RWPE2 (cell line): ENCODE data around the gene NPR1.
A peak's percentile ranks its signal among the peaks of the same experiment; 100 is the strongest.

Experiments
- ATAC-seq: fragments of 200-7000 bp; cut with Tn5 transposase; 3 replicates; pipeline ENCODE4 v1.9.1; 2021; ENCODE audit warnings: low read depth
- DNase-seq: peaks from one replicate; pipeline ENCODE4 v3.0.0-alpha.2; 2020; ENCODE audit warnings: low spot score
- H3K27ac ChIP-seq: fragments of 450-650 bp; 2 replicates; pipeline ENCODE4 v1.5.1; 2017; ENCODE audit warnings: mild to moderate bottlenecking; ENCODE audit not compliant: poor library complexity, severe bottlenecking
- H3K27me3 ChIP-seq: fragments of 250-450 bp; sonication (Bioruptor Pico); 2 replicates; pipeline ENCODE4 v1.5.1; 2021; ENCODE audit warnings: mild to moderate bottlenecking, moderate library complexity; ENCODE audit not compliant: insufficient read depth, poor library complexity, severe bottlenecking
- H3K36me3 ChIP-seq: fragments of 250-450 bp; sonication (Bioruptor Pico); 2 replicates; pipeline ENCODE4 v1.5.1; 2020; ENCODE audit warnings: low read depth, mild to moderate bottlenecking, moderate library complexity
- H3K4me1 ChIP-seq: fragments of 250-450 bp; sonication (Bioruptor Pico); 2 replicates; pipeline ENCODE4 v1.5.1; 2021; ENCODE audit warnings: mild to moderate bottlenecking, moderate library complexity; ENCODE audit not compliant: insufficient read depth, poor library complexity, severe bottlenecking
- H3K4me3 ChIP-seq: fragments of 250-450 bp; sonication (Bioruptor Pico); 2 replicates; pipeline ENCODE4 v1.5.1; 2021; ENCODE audit warnings: mild to moderate bottlenecking, moderate library complexity; ENCODE audit not compliant: severe bottlenecking
- H3K9me3 ChIP-seq: fragments of 250-450 bp; sonication (Bioruptor Pico); 2 replicates; pipeline ENCODE4 v1.5.1; 2021; ENCODE audit warnings: mild to moderate bottlenecking, moderate library complexity; ENCODE audit not compliant: severe bottlenecking
- CTCF ChIP-seq: fragments of 450-650 bp; IDR thresholded peaks from one replicate; pipeline ENCODE4 v1.5.1; 2017; ENCODE audit warnings: mild to moderate bottlenecking, moderate library complexity; ENCODE audit not compliant: poor library complexity, severe bottlenecking

NPR1 gene

GRCh38 chr1:153652805-153653500, 25.5 kb upstream of the NPR1 start:
- Histone ChIP-seq H3K9me3 (no peaks in the 10 kb centered on the region), H3K27ac (peak overlapping the region; percentile 5), H3K27me3 (no peaks in the 10 kb centered on the region), H3K4me1 (peaks cover 6% of the 10 kb centered on the region), H3K4me3 (no peak overlapping the region), H3K36me3 (no peaks in the 10 kb centered on the region)
- DNase-seq (no peak), ATAC-seq (peak; percentile 70)
- no peak for TF ChIP-seq CTCF

- peaks cover 9% of the 10 kb centered on the region; the same call in 1 of the 2 replicates for H3K36me3 ChIP-seq
- DNase-seq (no peak), ATAC-seq (no peak)
- TF ChIP-seq CTCF = no peak
- H3K4me1 ChIP-seq = peaks cover 6% of the 10 kb centered on the region
- H3K27ac ChIP-seq = no peak overlapping the region
- no peaks in the 10 kb centered on the region for H3K9me3 ChIP-seq
- no peaks in the 10 kb centered on the region for H3K27me3 ChIP-seq
- no peak overlapping the region for H3K4me3 ChIP-seq
Observed at GRCh38 chr1:153655333-153655732, 23.2 kb upstream of the NPR1 start.

DNA sequence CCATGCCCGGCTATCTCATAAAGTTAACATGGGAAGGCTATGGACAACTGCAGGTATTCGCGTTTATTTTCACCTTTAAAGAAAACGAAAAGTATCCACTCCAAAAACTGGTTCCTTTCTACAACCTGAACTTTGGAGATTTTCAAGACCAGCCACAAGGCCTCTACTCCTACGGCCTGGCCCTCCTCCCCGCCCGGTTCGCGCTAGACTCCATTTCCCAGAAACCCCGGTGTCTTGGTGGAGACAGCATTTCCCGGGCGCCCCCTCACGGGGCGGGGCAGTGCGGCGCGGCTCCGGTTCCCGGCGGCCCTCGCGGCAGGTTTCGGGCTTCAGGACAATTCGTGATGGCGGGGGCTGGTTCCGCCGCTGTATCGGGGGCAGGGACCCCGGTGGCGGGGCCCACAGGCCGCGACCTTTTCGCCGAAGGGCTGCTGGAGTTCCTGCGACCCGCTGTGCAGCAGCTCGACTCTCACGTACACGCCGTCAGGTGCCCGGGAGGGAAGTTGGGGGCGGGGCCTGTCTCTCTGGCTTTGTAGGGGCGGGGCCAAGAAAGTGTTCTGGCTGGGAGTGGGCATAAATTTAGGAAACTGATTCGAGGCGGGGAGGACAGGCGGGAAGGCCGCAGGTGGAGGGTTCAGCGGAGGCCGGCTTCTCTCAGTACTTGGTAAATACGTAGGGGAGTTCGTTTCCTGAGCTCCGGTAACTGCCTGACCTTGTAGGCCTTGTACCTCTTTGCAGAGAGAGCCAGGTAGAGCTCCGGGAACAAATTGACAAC, 19.9 kb upstream of the NPR1 start, which contains the start of gene SNAPIN:
TSS of gene SNAPIN (plus strand) at position 304 of the 775 bp plus-strand sequence. CDS start at position 345, 41 bp downstream.
- TF ChIP-seq CTCF = no peak

GRCh38 chr1:153659175-153659534, 19.3 kb upstream of the NPR1 start:
- Histone ChIP-seq H3K27me3 (no peaks in the 10 kb centered on the region), H3K4me3 (peak overlapping the region; percentile 83), H3K9me3 (no peaks in the 10 kb centered on the region), H3K36me3 (peaks cover 47% of the 10 kb centered on the region), H3K27ac (peak overlapping the region; percentile 55), H3K4me1 (no peaks in the 10 kb centered on the region)
- ATAC-seq (no peak), DNase-seq (no peak)
- no peak for TF ChIP-seq CTCF

More for the DNA sequence above, 19.9 kb upstream of the NPR1 start, which contains the start of gene SNAPIN:
- Histone ChIP-seq H3K4me3 (peak within 1 kb of the TSS; percentile 83), H3K4me1 (no peaks in the 10 kb centered on the region), H3K36me3 (peaks cover 41% of the 10 kb centered on the region), H3K27me3 (no peaks in the 10 kb centered on the region), H3K27ac (peak within 1 kb of the TSS; percentile 55), H3K9me3 (no peaks in the 10 kb centered on the region)
- ATAC-seq (peak; percentile 97), DNase-seq (peak; percentile 88)
